NCI-H774 (cell line): Measurements from ENCODE around the gene KAZN.

Experiments
- DNase-seq: peaks from one replicate; lab custom pipeline; 2025; lab: John Stamatoyannopoulos, UW

KAZN gene

DNA sequence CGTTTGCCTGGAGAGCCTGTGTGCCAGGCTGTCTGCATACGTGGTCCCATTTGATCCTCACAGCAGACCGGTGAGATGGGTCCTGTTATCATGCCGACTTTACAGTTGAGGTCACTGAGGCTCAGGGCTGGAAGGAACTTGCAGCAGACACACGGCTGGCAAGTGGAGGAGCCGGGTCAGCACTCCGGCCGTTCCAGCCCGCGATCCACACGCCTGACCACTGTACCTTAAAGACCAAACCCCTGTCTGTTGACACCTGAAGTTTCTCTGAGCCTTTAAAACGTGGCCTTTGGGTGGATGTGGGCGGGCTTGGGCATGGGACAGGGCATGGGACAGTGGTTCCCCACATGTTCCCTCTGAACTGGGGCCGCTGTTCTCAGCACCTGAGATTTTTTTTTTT, 383.5 kb downstream of the KAZN start:
- DNase-seq, result no peak

DNA sequence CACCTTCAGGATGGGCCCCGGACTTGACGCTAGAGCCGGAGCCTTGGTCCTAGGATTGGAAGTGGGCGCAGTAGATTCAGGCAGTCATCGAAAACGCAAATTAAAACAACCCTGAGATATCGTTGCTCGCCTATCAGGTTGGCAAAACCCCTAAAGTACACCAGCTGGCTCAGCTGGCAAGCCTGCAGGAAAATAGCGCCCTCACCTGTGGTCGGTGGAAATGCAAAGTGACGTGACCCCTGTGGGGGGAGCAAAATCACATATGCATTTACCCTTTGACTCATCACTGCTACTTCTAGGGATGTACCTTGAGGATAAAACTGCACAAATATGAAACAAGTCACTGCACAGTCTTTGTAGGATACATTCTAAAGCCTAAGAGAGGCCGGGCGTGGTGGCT, 384.8 kb downstream of the KAZN start:
- no peak for DNase-seq

DNA sequence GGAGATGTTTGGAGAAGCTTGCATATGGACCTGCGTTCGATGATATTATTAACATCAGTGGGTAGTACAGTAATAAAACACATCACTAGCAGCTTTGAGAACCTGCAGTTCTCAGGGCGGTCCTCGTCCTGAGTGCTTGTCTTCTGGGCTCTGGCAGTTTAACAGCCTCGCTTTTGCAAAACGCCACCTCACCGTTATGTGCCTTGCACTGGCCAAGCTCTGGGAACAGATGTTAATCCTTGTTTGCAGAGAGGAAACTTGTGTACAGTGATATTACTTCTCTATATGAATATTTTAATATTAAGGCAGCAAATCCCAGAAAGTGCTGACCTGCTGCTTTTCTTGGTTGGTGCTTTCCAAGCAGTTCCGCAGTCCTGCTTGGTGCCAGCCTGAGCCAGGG, 387.7 kb downstream of the KAZN start:
- no peak for DNase-seq

DNA sequence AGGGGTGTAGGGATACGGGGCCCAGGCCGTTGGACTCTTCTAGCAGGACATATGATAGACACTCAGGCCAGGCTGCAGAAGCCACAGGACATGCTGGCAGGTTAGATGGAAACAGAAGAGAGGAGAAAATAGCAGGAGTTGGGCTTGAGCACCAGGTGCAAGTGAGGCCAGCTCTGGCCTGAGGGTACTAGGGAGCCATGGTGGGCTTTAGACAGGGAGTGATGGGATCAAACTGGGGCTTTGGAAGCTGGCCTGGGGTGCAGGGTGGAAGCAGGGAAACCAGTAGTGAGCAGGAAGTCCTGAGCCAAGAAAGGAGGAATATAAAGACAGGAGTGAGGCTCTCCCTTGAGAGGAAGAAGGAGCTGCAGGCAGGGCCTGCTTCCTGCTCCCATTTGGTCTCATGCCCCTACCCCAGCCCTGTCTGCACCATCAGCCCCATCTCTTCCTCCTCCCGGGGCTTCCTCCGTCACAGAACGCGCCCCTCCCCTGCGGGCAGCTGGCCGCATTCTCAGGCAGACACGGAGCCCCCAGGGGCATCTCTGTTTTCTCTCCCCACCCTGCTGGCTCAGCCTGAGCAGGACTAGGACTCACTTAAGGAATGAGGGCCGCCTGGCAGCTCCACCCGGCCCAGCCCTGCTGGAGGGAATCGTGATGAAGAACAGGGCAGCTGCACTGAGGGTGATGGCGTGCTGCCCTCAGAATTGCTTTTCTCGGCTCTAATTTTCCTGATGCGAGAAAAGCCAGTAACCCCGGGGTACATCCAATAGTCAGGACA, 389.5 kb downstream of the KAZN start:
- DNase-seq, result no peak

- no peak for DNase-seq
Measured at GRCh38 chr1:14988636-14989035, 390.2 kb downstream of the KAZN start.

DNA sequence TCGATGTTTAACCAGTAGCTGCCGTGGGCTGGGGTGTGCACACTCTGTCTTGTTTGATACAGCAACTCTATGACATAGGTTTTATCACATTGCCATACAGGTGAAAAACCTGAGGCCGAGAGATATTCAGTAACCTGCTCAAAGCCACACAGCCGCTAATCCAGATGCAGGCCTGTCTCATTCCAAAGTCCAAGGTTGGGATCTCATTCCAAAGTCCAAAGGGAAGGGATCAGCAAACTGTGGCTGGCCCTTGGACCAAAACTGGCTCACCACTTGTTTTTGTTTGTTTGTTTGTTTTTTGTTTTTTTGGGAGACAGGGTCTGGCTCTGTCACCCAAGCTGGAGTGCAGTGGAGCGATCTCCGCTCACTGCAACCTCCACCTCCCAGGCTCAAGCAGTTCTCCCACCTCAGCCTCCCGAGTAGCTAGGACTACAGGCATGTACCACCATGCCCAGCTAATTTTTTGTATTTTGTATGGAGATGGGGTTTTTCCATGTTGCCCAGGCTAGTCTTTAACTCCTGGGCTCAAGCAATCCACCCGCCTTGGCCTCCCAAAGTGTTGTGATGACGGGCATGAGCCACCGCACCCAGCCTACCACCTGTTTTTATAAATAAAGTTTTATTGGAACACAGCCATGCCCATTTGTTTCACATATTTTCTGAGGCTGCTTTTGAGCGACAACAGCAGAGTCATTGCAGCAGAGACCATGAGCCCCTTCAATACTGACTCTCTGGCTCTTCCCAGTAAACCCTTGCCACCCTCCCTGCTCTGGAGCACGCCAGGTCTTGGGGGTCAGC, 391.6 kb downstream of the KAZN start:
- DNase-seq, result no peak

- no peak for DNase-seq
Measured at GRCh38 chr1:14993414-14993813, 394.9 kb downstream of the KAZN start.

DNA sequence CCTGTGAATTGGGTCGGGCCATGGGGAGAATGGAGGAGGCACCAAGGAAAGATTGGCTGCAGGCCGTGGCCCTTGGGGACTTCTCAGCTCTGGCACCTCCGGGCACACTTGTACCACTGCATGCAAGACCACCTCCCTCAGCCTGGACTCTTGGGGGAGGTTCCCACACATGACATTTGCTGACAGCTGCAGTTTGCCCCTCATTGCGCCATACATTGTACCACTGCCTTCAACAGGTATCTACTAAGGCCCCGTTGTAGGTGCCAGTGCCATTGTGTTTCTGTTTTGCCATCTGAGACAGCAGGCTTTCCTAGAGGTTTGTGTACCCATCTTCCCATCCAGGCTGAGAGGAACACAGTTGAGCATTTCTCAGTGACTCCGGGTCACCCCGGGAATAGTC, 395.7 kb downstream of the KAZN start:
- DNase-seq, result no peak

- DNase-seq, result no peak
Measured at GRCh38 chr1:14994841-14995437, 396.5 kb downstream of the KAZN start.

DNA sequence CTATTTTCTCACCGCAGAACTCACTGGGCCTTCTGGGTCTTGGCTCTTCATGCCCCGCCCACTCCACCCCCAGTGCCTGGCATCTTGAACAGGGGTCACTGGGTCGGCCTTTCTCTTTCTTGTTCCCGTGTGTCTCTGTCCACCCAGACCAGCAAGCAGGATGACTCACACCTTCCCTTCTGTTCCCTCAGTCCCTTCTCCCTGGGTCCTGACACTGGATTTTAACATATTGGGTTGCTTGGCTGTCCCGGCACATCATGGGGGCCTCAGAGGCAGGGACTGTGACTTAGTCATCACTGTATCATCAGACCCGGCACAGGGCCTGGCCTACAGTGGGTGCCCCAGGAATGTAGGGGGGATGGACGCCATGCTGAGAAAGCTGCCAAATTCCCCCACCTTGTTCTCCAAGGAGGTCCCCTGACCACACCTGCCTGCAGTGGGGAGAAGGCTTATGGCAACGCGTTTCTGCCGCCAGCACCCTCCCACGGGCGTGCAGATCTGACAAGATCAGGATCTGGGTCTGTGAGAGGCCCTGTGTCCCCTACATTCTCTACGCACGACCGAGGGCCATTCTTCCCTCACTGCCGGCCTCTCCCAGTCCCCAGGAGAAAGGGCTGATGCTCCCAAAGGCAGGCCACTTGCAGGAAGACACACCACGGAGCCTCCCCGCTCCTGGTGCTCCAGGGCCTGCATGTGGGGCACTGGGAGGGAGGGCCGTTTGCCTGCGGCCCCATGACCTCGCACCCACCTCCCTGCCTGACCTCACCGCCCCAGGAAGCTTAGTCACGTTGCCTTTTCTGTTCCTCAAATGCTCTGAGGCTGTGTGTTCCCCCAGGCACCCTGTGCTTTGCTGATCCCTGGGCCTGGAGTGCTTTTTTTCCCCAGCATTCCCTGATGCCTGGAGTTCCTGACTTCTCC, 397.9 kb downstream of the KAZN start:
- DNase-seq, result no peak

DNA sequence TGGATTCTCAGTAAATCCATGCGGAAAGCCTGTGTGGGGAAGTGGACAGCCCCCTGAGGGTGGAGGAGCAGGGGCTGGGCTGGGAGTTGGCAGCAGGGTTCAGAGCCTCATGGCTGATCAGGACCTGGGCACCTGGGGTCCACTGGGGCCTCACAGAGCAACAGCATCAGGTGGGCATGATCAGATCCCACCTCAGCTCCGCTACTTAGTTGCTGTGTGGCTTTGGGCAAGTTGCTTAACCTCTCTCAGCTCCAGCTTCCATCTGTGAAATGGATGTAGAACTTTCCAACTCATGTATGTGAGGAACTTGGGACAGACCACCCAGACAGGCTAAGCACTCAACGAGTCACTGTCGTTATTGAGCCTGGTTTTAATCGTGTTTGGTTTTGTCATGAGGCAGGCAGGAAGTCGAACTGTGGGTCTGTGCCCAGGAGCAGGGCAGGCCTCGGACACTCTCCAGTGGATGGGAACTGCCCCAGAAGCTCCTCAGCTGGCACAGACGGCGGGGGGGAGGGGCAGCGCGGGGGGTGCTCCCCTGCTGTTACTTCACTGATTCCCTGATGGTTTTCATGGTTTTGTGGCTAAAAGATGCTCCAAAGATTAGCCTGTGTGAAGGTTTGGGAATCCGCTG, 399.3 kb downstream of the KAZN start:
- DNase-seq, result no peak

DNA sequence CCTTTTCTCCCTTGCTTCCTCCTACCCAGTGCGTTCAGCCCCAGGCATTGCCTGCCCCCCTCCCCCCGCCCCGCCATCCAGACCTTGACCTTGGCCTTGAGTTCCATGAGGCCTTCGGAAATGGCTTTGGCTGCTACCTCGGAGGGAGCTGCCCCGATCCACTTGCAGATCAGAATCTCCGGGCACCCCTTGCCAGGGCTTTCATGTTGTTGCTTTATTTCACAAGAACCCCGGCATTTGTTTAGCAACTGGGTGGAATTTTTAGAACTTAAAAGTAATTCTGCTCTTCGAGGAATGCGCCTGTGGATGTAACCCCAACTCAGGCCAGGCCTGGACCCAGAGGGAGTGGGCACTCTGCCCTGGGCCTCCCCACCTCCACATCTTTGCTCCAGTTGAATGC, 401.0 kb downstream of the KAZN start:
- no peak for DNase-seq

DNA sequence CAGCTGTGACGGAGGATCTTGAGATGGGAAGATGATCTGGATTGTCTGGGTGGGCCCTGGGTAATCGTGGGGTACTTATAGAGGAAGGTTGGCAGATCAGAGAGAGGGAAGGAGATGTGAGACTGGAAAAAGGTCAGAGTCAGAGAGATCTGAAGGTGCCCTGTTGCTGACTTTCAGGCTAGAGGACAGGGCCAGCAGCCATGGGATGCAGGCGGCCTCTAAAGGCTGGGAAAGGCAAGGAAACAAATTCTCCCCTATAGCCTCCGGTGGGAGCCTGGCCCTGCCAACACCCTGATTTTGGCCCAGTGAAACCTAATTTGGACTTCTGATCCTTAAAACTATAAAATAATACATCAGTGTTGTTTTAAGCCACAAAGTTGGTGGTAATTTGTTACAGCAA, 401.5 kb downstream of the KAZN start:
- DNase-seq, result no peak

- no peak for DNase-seq
Measured at GRCh38 chr1:15000671-15001070, 402.2 kb downstream of the KAZN start.

- DNase-seq, result no peak
Measured at GRCh38 chr1:15001317-15001915, 402.9 kb downstream of the KAZN start.

GRCh38 chr1:15002325-15002724, 403.8 kb downstream of the KAZN start:
- DNase-seq, result no peak

GRCh38 chr1:15004396-15004795, 405.9 kb downstream of the KAZN start:
- DNase-seq, result no peak

DNA sequence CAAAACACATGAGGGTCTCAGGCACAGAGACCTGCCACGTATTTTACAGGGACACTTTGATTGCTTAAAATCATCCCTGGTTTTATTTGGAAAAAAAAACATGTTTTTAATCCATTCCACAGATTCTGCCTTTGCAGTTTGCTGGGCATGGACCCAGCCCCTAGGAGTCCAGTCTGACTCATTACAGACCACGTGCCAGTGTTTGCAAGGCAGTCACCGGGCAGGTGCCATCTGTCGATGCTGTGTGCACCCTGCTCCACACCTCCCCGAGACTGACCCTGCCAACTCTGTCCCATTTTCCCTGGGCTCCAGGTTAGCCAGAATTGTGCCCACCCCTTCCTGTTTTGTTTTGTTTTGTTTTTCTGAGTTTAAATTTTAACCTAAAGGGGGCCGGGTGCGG, 406.6 kb downstream of the KAZN start:
- DNase-seq, result no peak

DNA sequence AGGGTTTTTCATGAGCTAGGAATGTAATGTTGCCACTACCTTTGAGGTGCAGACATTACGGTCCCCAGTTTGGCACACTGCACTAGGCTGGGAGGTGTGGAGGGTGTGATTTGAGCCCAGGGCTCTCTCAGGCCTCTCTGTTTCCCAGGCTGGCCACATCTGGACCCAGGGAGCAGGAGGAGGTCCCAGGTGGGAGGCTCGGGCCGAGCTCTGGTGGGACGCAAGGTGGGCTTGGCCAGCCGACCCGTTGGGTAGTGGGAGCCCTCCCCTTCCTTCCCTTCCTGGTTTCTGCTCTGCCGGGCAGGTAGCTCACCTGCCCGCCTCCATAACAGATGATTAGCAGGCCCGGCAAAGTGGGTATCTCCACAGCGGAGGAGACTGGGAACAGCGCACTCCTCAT, 408.9 kb downstream of the KAZN start:
- DNase-seq, result no peak

DNA sequence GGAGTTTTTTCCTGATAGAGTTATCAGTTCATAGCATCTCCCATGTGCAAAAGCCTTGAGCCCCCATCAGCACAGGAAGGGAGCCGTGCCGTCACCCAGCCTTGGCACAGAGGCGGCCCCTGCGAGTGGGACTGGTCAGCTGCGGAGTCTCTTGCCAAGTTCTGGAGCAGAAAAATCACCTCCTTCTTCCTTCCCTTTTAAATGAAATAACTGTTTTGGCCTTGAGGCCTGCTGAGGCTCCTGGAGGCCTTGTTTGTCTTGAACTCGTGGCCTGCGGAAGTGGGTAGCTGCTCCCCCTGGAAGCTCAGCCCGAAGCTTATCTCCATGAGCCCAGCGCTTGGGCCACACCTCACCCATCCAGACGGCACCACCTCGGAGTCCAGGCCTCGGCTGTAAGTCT, 409.4 kb downstream of the KAZN start:
- DNase-seq, result no peak
